ENCODE measurements around the gene CLDN14.
"Not testable (repeated sequence)": the region's sequence is repeated elsewhere in the genome, so short reads cannot be mapped to it uniquely, and the experiment has no call there.

The CLDN14 gene

DNA sequence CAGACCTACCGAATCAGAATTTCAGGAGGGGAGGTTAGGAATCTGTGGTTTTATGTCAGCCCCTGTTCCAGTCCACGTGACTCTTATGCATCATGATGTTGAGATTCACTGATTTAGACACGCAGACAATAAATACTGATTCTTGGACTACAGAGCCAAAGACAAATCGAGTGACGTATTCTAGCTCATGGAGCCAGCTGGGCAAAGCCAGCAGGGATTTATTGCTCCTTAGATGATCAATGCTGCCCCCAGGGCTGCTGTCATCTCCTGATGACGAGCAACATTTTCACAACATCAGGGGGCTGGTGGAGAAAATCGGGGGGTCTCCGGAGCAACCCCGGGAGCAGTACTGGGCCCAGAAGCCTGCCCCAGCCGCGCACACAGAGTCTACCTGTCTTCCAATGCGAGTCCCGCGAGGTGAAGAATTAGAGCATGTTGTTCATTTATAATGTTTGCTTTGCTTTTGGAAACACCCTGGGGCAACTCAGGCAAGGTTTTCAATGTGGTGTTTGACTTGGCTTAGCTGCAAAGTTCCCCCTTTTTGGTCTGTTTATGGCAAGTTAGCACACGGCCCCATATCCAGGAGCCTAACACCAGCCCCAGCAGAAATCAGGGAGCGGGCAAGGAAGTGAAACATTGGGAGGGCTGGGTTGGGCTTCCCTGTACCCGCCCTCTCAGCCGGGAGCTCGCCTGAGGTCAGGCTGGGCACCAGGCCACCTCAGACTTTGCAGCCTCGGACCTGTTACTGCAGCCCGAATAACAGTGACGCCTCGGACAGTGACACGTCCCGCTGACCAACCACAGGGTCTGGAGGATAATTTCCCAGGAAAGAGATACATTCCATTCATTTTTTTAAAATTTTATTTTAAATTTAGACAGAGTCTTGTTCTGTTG lies 19.9 kb upstream of the CLDN14 start:
- no peak for DNase-seq (ENCODE audit: low read depth)

DNA sequence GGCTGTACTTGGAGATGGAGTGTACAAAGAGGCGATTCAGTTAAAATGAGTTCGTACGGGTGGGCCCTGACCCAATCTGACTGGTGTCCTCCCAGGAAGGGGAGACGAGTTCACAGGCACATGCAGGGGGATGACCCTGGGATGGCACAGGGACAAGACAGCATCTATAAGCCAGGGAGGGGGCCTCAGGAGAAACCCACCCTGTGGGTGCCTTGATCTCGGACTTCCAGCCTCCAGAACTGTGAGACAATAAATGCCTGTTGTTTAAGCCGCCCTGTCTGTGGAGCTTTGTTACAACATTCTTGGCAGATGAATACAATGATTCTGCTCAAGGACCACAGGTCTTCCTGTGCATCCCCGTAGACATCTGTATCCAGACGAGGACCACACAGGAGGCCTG lies 14.6 kb upstream of the CLDN14 start:
- no peak for DNase-seq (ENCODE audit: low read depth)

DNA sequence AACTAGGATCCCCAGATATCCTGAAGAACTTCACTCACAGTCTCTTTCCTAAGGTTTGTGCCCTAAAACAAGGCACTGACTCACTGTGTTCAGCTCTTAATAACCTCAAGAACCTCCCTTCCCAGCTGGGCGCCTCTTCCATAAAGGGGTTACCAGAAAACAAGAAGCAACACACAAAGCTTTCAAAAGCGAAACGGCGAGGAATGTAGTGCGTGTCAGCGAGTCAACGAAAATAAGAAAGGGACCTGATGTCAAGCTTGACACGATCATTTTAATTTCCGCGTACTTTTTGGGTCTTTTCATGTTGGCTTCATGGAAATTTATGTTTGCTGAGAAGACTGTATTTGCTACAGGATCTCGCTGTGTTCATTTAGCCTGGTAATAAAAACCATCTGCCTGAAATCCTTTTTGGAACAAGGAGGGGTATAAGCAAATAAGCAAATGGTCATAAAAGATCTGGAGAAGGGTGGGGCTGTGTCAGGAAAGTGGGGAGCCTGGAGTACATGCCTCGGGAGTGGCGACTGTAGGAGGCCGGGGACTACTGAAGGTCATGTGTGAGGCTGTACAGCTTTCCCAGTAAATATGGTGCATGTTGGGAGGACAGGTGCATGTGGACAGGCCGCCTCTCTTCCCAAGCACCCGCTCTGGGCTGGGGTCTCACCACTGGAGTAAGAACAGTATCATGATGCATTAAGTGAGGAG lies 11.4 kb upstream of the CLDN14 start:
- DNase-seq (ENCODE audit: low read depth): no peak

DNA sequence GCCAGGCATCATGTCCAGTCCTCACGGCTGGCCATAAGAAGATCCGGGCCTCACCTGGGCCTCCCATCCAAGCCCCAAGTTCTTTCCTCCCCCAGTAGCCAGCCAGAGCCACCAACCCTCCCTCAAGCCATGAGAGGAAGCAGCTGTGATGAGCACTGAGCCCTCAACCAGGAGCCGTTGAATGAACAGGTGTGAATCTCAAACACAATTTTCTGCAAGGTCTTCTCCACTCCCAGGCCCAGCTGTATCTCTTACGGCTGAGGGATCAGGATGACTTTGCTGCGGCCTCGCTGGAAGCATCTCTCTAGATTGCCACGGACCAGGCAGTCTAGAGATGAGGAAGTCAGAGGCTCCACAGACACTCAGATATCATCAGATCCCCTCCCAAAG lies 9.8 kb upstream of the CLDN14 start:
- no peak for DNase-seq (ENCODE audit: low read depth)

GRCh38 chr21:36489103-36489775 lies 9.3 kb upstream of the CLDN14 start:
- no peak for DNase-seq (ENCODE audit: low read depth)

- DNase-seq (ENCODE audit: low read depth): no peak
Measured at GRCh38 chr21:36487641-36488307, 7.9 kb upstream of the CLDN14 start.

- no peak for DNase-seq (ENCODE audit: low read depth)
Measured at GRCh38 chr21:36486246-36486645, 6.3 kb upstream of the CLDN14 start.

GRCh38 chr21:36485476-36485875 lies 5.6 kb upstream of the CLDN14 start:
- DNase-seq (ENCODE audit: low read depth): no peak

DNA sequence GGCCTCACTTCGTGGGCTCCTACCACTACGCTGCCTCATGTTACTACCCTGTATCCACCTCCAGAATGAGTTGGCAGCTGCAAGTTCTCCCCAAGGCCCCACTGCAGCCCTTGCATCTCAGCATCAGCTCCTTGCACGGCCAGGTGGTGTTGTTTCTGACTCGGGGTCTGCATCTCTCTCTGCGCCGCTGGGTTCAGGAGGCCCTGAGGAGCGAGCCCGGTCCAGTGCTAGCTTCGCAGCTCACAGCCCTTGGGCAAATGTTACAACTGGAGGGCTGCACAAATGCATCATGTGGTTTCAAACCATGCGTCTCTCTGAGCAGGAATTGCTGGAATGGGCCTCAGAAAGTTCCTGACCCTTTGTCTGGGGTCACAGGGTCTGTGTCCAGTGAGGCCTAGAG lies 3.2 kb upstream of the CLDN14 start:
- no peak for DNase-seq (ENCODE audit: low read depth)

DNA sequence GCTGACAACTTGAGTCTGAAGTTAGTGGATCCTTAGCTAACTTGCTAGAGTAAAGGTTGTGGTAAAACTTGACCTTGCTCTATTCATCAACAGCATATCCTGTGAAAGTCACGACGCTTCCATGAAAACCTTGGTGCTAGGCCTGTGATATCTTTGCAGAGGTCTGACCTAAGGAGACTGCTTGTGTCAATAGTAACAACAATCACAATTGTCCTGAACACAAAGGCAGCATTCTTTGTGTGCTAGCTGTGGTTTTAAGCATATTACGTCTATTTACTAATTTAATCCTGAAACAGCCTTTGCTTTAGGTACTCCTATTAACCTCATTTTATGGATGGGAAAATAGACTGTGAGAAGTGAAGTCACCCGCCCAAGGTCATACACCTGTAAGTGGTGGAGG lies 2.8 kb upstream of the CLDN14 start:
- no peak for DNase-seq (ENCODE audit: low read depth)

GRCh38 chr21:36482181-36482580 lies 2.3 kb upstream of the CLDN14 start:
- DNase-seq (ENCODE audit: low read depth): no peak

DNA sequence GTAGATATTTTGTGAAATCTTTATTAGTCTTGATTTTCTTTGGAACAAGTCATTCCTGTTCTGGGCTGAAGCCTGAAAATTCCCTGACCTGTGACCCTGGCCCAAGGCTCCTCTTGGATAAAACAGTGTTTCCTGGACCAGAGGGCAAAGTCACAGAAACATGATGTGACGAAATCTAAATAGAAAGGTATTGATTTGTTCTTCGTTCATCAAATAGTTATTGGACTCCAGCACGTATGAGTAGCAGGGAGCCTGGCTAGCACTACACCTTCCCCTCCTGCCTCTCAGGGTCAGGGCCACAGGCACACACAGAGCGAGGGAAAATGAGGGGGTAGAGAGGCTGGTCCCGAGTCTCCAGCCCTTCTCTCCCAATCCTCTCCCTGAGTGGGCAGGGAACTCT lies 1.7 kb upstream of the CLDN14 start:
- DNase-seq (ENCODE audit: low read depth): no peak

DNA sequence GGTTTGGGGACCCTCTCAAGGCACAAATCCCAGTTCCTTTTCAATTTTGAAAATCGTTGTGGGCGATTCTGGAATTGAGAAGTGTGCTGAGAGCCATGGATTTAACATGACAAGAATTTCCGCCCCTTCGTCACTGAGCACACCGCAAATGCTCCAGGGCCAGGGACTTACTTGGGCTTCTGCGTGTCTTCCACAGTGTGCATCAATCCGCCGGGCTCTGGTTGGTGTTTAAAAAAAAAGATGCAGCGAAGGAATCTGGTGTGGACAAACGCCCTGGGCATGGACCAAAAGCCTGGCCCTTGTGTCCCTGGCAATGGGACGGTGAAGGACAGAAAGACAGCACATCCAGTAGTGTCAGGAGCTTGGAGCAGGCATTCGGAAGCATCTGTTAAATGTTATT lies 696 bp upstream of the CLDN14 start:
- DNase-seq (ENCODE audit: low read depth): no peak

- no peak for DNase-seq (ENCODE audit: low read depth)
Measured at GRCh38 chr21:36478941-36479340, 981 bp downstream of the CLDN14 start.

GRCh38 chr21:36478207-36478701 lies 1.7 kb downstream of the CLDN14 start:
- DNase-seq (ENCODE audit: low read depth): no peak

GRCh38 chr21:36477559-36477958 lies 2.4 kb downstream of the CLDN14 start:
- DNase-seq (ENCODE audit: low read depth): no peak

DNA sequence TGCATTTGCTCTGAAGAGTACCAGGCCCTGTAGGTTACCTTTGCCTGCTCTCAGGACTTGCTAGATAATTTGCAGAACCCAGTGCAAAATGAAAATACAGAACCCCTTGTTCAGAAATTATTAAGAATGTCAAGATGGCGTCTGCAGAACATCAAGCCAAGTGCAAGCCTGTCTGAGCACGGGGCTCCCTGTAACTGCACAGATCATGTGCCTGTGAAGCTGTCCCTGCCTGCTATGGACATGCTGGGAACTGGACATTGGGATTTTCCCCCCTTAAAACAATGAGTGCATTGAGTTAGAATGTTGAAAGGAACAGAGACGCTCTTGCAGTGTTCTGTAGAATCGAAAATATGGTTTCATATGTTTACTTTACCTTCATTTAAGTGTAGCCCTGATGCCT lies 2.9 kb downstream of the CLDN14 start:
- DNase-seq (ENCODE audit: low read depth): no peak

GRCh38 chr21:36476541-36476940 lies 3.4 kb downstream of the CLDN14 start:
- DNase-seq (ENCODE audit: low read depth): not testable (repeated sequence)

- DNase-seq (ENCODE audit: low read depth): no peak
Measured at GRCh38 chr21:36474591-36474990, 5.3 kb downstream of the CLDN14 start.

GRCh38 chr21:36473203-36473602 lies 6.7 kb downstream of the CLDN14 start:
- no peak for DNase-seq (ENCODE audit: low read depth)

DNA sequence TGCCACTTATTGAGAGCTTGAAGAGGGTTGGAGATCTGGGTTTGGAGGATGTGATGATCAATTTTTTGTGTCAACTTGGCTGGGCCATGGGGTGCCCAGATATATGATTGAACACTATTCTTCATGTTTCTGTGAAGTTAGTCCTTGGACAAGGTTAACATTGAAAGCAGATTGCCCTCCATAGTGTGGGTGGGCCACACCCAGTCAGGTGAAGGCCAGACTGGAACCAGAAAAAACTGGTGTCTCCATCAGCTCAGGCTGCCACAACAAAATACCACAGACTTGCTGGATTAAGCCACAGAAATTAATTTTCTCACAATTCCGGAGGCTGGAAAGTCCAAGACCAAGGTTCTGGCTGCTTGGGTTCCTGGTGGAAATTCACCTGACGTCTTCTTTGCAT lies 7.5 kb downstream of the CLDN14 start:
- DNase-seq (ENCODE audit: low read depth): no peak

DNA sequence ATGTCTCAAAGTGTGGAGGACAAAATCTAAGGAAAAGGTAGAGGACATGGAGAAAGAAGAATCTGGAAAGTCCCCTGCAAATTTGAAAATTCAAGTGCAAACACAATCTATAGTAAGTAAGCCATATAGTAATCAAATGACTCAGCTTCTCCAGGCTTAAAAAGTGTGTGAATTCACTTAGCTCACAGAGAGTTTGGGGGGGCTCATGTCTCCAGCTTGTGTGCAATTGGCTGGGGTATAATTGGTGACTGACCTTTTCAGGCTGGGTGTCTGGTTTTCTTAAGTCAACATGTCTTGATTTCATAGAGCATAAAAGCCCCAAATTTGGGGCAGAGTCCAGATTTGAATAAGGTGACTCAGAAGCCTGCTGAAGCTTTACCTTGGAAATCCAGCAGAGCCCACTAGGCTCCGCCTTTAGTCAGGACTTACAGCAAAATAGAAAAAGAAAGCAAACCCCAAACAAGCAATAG lies 8.6 kb downstream of the CLDN14 start:
- DNase-seq (ENCODE audit: low read depth): no peak
